Mammary epithelial cell (primary cell): ENCODE data around the gene CLASP1.

Experiments
- EZH2 ChIP-seq: IDR thresholded peaks from 2 replicates; pipeline ENCODE4 v1.6.1; 2012; ENCODE audit warnings: low read length, inconsistent platforms, borderline replicate concordance
- TF ChIP-seq, protein P1 (sequence below), 2 donors: IDR thresholded peaks in 1 of 2; conservative IDR thresholded peaks in 1 of 2; 2 replicates each; pipeline ENCODE4 v1.5.1; 2011 to 2012; ENCODE audit warnings: inconsistent platforms in 2 of 2, low read length in 2 of 2, mild to moderate bottlenecking in 2 of 2, control low read depth in 1 of 2, low read depth in 1 of 2; ENCODE audit not compliant: insufficient read depth in 1 of 2; ENCODE audit errors: extremely low read depth in 1 of 2

DNA sequence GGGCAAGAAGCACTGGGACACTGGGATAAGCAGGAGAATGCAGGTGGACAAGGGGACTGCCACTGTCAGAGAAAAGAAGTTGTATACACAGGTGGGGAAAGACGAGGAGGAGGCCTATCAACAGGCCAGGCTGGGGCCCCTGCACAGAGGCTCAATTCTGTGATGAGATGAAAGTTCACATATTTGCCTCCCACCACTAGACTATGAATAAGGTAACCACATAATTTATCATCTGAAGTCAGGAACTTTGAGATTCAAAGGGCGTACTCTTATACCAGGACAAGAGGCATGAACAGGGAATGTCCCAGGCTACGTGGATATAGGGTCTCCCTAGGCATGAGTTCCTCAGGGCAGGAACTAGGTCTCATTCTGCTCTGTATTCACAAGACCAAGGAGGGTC lies 84.4 kb downstream of the CLASP1 start:
- TF ChIP-seq, protein P1, sequence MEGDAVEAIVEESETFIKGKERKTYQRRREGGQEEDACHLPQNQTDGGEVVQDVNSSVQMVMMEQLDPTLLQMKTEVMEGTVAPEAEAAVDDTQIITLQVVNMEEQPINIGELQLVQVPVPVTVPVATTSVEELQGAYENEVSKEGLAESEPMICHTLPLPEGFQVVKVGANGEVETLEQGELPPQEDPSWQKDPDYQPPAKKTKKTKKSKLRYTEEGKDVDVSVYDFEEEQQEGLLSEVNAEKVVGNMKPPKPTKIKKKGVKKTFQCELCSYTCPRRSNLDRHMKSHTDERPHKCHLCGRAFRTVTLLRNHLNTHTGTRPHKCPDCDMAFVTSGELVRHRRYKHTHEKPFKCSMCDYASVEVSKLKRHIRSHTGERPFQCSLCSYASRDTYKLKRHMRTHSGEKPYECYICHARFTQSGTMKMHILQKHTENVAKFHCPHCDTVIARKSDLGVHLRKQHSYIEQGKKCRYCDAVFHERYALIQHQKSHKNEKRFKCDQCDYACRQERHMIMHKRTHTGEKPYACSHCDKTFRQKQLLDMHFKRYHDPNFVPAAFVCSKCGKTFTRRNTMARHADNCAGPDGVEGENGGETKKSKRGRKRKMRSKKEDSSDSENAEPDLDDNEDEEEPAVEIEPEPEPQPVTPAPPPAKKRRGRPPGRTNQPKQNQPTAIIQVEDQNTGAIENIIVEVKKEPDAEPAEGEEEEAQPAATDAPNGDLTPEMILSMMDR (conservative IDR thresholded peaks at IDR 0.05 in 1 of 2, IDR thresholded peaks at IDR 0.05 in 1 of 2; ENCODE audit: extremely low read depth in 1 of 2, insufficient read depth in 1 of 2, low read depth in 1 of 2, low read length in 2 of 2): no peak
- no peak for TF ChIP-seq EZH2
